Measurements from ENCODE around the gene RAD18.

RAD18 gene, protein sequence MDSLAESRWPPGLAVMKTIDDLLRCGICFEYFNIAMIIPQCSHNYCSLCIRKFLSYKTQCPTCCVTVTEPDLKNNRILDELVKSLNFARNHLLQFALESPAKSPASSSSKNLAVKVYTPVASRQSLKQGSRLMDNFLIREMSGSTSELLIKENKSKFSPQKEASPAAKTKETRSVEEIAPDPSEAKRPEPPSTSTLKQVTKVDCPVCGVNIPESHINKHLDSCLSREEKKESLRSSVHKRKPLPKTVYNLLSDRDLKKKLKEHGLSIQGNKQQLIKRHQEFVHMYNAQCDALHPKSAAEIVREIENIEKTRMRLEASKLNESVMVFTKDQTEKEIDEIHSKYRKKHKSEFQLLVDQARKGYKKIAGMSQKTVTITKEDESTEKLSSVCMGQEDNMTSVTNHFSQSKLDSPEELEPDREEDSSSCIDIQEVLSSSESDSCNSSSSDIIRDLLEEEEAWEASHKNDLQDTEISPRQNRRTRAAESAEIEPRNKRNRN
- long read RNA-seq, donor 1, full-length matches to known transcripts = 1 of 1 reads
- long read RNA-seq, donor 1, partial matches to known transcripts = 0 of 1 reads
- long read RNA-seq, donor 1, other reads (novel, unspliced or antisense) = 0 of 1 reads
- long read RNA-seq, donor 2 = 0 reads
- long read RNA-seq, donor 3 = 0 reads
- long read RNA-seq, donor 4, full-length matches to known transcripts = 2 of 2 reads
- long read RNA-seq, donor 4, partial matches to known transcripts = 0 of 2 reads
- long read RNA-seq, donor 4, other reads (novel, unspliced or antisense) = 0 of 2 reads
- long read RNA-seq, donor 5, full-length matches to known transcripts = 1 of 1 reads
- long read RNA-seq, donor 5, partial matches to known transcripts = 0 of 1 reads
- long read RNA-seq, donor 5, other reads (novel, unspliced or antisense) = 0 of 1 reads
- long read RNA-seq, donor 6 = 0 reads
- long read RNA-seq, donor 7, full-length matches to known transcripts = 4 of 4 reads
- long read RNA-seq, donor 7, partial matches to known transcripts = 0 of 4 reads
- long read RNA-seq, donor 7, other reads (novel, unspliced or antisense) = 0 of 4 reads
- long read RNA-seq, donor 8, full-length matches to known transcripts = 1 of 1 reads
- long read RNA-seq, donor 8, partial matches to known transcripts = 0 of 1 reads
- long read RNA-seq, donor 8, other reads (novel, unspliced or antisense) = 0 of 1 reads

DNA sequence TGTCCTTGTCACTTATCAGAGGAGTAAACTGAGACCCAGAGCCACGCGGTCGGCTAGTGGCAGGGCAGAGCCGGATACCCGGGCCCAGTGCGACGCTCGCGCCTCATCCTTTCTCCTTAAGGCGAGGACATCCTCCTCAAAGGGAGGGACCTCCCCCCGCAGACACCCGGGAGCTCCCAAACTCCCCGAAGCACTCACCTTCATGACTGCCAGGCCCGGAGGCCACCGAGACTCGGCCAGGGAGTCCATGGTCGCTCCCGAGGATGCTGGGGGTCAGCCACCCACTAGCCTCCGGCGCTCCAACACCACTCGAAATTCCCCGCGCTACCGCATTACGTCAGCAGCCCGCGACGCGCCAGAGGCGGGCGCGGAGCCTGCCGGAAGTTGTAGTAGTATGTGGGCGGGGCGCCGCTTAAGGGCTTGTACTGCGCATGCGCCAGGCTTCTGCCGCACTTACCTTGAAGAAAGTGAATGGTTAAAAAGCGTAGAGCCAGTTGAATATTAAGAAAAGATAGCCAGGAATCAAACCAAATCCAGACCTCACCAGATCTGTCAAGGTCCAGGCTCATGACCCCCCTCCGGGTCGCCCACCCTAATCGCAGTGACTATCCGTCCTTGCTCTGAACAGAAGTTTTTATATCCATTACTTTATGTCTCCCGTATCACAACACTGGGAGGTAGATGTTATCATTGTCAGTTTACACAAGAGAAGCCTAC is at the start of gene RAD18:
TSS of gene RAD18 (minus strand) at position 336 of the 717 bp plus-strand sequence. CDS start at position 249, 87 bp downstream.
- DNase-seq = peak; percentile 91

DNA sequence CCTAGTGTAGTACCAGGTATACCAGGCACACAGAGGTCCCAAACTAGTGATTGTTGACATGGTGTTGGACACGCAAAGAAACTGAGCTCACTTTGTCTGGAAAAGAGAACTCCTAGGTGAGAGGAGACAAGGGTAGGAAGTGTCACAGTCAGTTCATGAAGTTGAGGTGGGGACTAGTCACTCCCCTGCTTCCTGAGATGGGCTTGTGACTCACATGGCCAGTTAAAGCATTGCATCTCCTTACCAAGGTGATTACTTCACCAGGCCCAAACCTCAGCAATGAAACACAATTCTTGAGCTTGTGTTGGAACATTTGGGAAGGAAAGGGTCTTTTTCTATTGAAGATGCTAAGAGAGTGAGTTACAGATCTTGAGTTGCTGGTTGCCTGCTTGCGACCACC is 49.2 kb upstream of the RAD18 start:
- no peak for DNase-seq

GRCh38 chr3:9009976-9010545 is 46.8 kb upstream of the RAD18 start:
- DNase-seq = no peak

GRCh38 chr3:9008550-9009255 is 45.4 kb upstream of the RAD18 start:
- no peak for DNase-seq

DNA sequence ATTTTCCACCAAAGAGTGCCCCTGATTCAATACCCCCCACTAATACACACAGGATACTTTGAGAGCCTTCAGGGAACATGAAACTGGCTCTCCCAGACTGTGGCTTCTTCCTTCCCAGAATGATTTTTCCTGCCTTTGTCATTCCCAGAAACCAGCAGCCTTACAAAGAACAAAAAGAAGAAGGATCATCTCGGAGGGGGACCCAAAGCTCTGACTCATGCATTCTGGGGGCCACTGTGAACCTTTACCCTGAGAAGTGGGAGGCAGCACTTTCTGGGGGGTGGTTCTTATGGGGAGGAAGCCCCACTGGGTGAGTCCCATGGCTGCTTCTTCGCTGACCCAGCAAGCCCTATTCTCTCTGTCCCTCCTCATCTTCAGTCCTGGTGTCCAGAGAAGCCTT is 44.7 kb upstream of the RAD18 start:
- no peak for DNase-seq

DNA sequence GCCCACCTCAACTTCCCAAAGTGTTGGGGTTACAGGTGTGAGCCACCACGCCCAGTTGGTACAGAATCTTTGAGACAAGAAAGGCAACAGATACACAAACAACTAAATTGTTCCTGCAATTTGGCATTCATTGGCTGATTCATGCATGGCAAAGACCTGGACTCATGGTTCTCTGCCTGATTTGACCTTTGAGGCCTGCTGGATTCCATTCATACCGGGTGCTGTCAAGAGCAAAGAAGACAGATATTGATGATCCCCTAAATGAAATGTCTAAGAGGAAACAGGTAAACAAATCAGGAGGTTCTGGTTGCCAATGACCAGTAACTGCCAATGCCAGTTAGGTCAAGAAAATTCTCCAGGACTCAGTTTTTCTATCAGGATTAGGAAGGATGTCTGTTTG is 43.9 kb upstream of the RAD18 start:
- DNase-seq = no peak

DNA sequence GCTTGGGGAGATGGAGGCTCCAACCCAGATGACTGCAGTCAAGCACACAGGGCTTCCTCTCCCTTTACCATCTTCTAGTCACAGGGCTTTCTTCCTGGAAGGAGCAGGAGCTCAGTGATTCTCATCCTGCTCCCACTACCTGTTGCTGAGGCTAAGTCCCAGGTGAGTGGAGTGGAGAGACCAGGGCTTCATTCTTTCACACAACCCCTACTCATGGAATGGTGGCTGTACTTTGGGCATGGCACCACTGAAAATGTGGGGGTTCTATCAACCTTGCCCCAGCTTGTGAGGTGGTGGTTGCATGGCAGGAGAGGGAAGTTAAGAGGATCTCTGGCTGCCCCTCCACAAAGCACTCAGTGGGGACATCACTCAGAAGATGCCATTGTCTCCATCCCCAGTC is 36.8 kb upstream of the RAD18 start:
- no peak for DNase-seq

DNA sequence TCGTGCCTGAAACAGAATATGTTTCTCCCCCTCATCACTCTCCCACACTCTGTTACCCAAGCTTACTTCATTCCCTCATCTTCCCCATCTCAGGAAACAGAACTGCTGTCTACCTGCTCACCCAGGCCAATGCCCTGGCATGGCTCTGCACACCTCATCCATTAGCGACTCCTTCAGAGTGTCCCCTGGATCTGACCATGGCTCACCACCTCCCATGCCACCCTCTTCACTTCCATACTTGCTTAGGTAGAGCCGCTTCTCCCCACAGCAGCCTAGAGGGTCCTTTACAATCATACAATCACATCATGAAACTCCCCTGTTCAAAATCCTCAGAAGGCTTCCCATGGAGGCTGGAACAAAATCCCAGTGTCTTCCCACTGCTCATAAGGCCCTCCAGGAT is 33.9 kb upstream of the RAD18 start:
- no peak for DNase-seq

DNA sequence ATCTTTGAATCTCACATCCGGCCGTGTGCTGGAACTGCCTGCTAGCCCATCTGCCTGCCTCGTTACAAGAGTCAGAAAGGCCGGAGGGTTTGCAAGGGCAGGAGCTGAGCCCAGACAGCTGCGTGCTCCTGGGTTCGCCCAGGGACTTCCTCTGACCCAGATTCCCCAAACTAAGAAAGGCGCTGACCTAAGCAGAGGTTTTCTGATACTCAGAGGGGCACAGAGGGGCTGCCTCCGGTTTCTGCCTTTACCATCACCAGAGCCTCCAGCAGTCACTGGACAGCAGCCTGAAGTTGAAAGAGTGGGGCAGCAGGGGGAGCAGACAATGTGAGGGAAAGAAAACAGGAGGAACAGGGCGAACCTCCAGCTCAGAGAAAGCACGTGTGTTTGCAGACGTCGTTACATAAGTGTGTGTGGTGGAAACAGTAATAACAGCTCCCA is 33.4 kb upstream of the RAD18 start:
- peak; percentile 33 for DNase-seq

DNA sequence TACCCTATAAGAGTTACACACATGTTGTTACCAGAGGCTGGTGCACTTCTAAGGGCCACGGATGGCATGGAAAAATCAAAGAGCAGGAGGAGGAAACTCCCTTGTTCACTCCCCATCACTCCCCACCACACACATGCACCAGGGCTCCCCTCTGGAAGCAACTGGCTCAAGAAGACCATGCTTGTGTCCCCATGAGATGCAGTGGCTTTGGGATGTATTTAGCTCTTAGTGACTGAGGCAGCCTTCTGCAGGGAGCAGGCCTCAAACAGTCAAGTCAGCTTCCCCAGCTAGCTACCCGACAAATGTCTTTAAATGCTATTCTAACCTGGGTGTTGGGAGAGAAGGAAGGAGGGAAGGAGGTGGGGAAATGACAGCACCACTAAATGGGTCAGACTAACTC is 32.9 kb upstream of the RAD18 start:
- no peak for DNase-seq

GRCh38 chr3:8994226-8994625 is 31.0 kb upstream of the RAD18 start:
- no peak for DNase-seq

DNA sequence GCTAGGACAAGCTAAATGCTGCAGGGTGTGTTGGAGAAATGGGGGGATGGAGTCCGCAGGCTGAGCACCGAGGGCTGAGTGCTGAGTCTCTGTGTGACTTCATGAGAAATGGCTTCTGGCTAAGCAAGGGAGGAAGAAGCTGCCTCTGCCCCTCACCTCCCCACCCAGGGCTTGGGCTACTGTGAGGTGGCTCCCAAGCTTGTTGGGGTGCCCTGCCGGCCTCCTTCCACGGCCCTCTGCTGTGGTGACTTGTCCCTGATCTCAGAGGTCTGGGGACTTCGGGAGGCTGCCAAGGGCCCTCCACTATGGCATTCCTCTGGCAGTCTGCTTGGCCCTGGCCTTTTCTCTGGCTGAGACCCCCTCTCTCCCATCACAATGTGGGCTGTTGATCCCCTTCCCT is 30.1 kb upstream of the RAD18 start:
- DNase-seq = no peak

DNA sequence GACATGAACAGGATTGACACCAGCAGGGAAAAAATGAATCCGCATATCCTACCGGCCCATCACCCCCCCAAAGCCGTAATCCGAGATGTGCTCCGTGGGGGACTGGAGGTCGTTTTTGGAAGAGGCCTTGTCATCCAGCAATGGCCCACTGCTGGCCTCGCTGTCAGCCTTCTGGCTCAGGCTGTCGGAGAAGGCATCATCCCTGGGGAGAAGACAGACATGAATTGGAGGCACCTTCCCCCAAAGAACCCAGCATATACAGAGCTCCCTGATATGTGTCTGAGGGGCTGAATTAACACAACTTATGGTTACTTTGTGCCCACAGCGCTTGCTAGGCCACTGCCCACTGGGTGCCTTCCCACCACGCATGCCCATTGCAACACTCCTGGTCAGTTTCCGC is 29.6 kb upstream of the RAD18 start:
- DNase-seq = no peak

DNA sequence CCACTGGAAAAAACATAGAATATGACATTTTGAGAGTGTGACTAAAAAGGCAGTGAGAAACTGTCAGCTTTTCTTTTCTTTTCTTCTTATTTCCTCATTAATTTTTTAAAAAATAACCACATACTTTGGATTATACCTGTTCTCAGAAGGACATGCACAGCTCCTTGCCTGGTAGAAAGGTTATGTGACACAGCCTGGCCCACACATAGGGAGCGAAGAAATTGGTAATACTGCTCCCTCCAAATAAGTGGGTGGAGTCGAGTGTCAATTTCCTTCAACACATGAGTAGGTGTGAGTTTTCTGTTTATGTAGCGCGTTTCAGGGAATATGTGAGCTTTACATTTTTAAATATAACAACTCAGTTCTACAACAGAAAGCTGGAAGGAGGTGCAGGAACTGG is 28.9 kb upstream of the RAD18 start:
- DNase-seq = no peak

- no peak for DNase-seq
Measured at GRCh38 chr3:8990266-8991215, 27.3 kb upstream of the RAD18 start.

DNA sequence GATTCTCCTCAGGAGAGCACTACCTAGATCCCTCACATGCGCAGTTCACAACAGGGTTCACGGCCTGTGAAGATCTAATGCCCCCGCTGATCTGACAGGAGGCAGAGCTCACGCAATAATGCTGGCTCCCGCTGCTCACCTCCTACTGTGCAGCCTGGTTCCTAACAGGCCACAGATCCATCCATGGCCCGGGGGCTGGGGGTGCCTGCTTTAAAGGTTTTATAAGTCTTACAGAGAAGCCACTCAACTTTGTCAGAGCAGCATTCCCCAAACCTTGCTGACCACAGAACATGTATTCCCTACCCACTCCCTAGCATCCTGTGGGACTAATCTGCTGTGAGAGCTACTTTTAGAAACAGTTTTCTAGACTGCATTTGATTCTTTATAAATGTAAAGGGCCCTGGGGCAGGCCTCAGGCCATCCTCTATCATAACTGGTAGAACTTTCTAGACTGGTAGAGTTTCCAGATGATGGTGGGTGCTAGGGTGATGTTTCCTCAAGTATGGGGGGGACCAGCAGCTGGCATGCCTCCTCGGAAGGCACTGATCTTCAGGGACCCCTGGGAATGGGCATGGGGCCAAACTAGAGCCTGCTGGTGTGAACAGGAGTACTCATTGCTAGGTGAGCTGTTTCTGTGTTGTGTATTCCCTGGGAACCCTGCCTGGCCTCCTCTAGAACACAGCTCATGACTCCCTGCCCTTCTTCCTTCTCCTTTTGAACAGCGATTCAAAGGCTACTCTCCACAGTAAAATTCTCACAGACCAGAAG is 25.7 kb upstream of the RAD18 start:
- no peak for DNase-seq

GRCh38 chr3:8988384-8988655 is 25.0 kb upstream of the RAD18 start:
- no peak for DNase-seq

DNA sequence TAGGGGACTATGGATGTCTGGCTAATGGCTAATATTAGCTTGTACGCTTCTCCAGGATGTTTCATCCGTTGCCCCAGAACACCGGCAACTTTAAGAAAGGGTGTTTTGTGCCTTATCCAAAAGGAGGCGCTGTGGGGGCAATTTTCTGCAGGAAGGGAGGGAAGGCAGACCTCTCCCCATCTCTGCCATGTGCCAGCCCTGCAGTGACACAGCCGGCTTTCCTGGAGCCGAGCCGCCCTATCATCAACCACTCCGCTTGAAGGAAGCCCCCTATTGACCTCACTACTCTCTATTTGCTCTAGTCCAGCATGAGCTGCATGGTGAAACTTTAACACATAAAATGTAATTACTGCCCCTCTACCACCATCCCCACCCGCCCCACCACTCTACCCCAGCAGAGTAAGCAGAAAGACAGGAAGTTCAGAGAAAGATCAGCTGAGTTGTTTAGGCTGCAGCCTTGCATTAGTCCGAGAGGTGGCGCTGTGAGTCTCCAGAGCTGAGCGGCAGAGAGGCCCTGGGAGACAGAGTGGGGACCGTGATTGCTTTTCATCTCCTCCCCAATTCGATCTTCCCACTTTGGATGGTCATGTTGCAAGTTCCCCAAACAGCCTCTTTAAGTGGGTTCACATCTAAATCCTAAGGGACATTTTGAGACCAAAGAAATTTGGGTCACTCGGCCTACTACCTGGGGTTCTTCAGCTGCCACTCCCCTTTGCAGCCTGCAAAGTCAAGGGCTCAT is 24.5 kb upstream of the RAD18 start:
- peak; percentile 54 for DNase-seq

- DNase-seq = no peak
Measured at GRCh38 chr3:8987226-8987625, 24.0 kb upstream of the RAD18 start.
